Measurements from ENCODE around the gene SELENOF.
A peak's percentile ranks its signal among the peaks of the same experiment; 100 is the strongest.

DNA sequence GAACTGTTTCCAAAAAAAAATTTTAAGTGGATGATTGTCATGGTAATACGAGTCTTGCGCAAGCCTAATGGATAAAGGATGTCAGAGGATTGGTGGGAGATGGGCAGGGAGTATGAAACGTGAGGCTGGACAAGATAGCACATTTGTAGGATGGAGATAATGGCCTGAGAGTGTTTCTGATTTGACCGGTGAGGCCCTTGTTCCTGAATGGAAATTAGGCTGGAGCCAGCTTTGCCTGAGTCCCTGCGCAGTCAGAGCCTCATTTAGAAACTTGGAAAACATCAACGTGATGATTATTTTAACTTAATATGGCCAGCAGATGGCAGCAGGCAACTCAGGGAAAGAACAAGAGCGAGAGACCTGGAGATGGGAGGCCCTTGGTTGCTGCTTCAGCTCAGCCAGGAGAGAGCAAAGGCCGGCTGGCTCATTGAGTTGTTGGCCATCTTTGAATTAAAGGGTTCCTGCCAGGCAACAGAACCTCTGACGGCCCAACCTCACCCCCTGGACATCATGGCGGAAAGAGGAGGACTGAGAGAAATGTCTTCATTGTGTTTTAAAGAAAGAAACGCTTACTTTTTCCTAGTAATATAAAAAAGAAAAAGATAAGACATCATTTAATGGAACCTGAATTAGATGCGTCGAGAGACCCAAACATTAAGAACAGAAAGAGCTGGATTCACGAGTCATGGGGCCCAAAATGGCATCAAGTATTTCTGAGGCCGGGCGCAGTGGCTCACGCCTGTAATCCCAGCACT, 80.3 kb downstream of the SELENOF start:
- TF ChIP-seq, protein P1, sequence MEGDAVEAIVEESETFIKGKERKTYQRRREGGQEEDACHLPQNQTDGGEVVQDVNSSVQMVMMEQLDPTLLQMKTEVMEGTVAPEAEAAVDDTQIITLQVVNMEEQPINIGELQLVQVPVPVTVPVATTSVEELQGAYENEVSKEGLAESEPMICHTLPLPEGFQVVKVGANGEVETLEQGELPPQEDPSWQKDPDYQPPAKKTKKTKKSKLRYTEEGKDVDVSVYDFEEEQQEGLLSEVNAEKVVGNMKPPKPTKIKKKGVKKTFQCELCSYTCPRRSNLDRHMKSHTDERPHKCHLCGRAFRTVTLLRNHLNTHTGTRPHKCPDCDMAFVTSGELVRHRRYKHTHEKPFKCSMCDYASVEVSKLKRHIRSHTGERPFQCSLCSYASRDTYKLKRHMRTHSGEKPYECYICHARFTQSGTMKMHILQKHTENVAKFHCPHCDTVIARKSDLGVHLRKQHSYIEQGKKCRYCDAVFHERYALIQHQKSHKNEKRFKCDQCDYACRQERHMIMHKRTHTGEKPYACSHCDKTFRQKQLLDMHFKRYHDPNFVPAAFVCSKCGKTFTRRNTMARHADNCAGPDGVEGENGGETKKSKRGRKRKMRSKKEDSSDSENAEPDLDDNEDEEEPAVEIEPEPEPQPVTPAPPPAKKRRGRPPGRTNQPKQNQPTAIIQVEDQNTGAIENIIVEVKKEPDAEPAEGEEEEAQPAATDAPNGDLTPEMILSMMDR (IDR thresholded peaks at IDR 0.05; ENCODE audit: low read depth, low read length): peak; percentile 35
- no peak for TF ChIP-seq POLR2A (IDR thresholded peaks at IDR 0.05; ENCODE audit: extremely low read depth, insufficient read length)
- TF ChIP-seq, protein P2, sequence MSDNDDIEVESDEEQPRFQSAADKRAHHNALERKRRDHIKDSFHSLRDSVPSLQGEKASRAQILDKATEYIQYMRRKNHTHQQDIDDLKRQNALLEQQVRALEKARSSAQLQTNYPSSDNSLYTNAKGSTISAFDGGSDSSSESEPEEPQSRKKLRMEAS (IDR thresholded peaks at IDR 0.05; ENCODE audit: low read depth, low read length): 0 out of 2 replicates have a peak, but pooled peaks have one; percentile 27
